Measurements from ENCODE around the gene NDUFC2. TPM values are rescaled to one million over a fixed set of nuclear protein-coding genes. Genes with fewer than 3 reads are reported as not detected.
"Not testable (repeated sequence)": the region's sequence is repeated elsewhere in the genome, so short reads cannot be mapped to it uniquely, and the experiment has no call there.

NDUFC2 gene
- total and polyA plus RNA-seq, 2 donors (not counting 3 experiments of a cell fraction or from before 2014, with no cell fraction given), result 226 to 318 TPM

DNA sequence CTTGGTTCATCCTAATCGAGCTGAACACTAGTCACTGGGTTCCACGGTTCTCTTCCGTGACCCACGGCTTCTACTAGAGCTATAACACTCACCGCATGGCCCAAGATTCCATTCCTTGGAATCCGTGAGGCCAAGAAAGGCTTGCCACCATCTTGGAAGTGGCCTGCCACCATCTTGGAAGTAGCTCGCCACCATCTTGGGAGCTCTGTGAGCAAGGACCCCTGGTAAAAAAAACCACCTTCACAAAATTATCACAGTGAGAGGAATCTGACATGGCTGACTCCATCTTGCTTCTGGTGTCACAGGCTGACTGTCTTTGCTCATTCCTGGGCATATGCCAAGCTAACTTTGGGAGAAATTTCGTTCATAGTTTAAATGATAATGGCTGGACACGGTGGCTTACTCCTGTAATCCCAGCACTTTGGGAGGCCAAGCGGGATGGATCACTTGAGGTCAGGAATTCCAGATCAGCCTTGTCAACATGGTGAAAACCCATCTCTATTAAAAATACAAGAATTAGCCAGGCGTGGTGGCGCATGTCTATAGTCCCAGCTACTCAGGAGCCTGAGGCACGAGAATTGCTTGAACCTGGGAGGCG is 37.7 kb downstream of the NDUFC2 start:
- POLR2A ChIA-PET, result no interaction called here
- DNase-seq (ENCODE audit: low read depth, low spot score) (no peak), FAIRE-seq (no peak)
- no TSS peak for BruUV-seq (replicated peaks)
- Histone ChIP-seq H3K4me3 (replicated peaks in 1 of 3; ENCODE audit: insufficient read depth in 1 of 3, low read depth in 1 of 3, low read length in 3 of 3) (no peak overlapping the region), H3K9me3 (replicated peaks; ENCODE audit: control insufficient read depth, insufficient read depth, low read length) (no peaks in the 10 kb centered on the region), H3K27me3 (ENCODE audit: control insufficient read depth in 2 of 2, insufficient read depth in 2 of 2, low read length in 2 of 2) (no peaks in the 10 kb centered on the region), H3K9ac (replicated peaks; ENCODE audit: extremely low read depth, insufficient read depth, low read length) (no peak overlapping the region), H3K79me2 (ENCODE audit: control insufficient read depth, insufficient read depth, low read length) (no peaks in the 10 kb centered on the region), H3K4me1 (ENCODE audit: control insufficient read depth, extremely low read depth, insufficient read depth, low read length) (peaks cover 26% of the 10 kb centered on the region), H3K27ac (ENCODE audit: insufficient read depth, low read depth, low read length) (no peak overlapping the region), H3K36me3 (ENCODE audit: control insufficient read depth in 2 of 2, extremely low read depth in 1 of 2, insufficient read depth in 2 of 2, low read length in 2 of 2) (no peaks in the 10 kb centered on the region), H4K20me1 (replicated peaks; ENCODE audit: control insufficient read depth, extremely low read depth, insufficient read depth, low read length) (no peaks in the 10 kb centered on the region), H3K9me1 (replicated peaks; ENCODE audit: control insufficient read depth, extremely low read depth, insufficient read depth, low read length) (no peaks in the 10 kb centered on the region), H2AFZ (ENCODE audit: low read depth, low read length) (no peak overlapping the region), H3K4me2 (ENCODE audit: insufficient read depth, low read length) (no peak overlapping the region)
- CTCF ChIA-PET, result interaction anchor here (4.9 kb wide), 1 partner anchor 10 kb away, joined by 34 read pairs; no protein-coding TSS in a partner anchor
- dilution Hi-C loops (cut with MboI; ENCODE audit: extremely low pct_ligation_motif_present, low sequenced_read_pairs) (no loop called here), intact Hi-C loops (cut with micrococcal nuclease) (no loop called here)
- TF ChIP-seq EZH2 (IDR thresholded peaks at IDR 0.05; ENCODE audit: borderline replicate concordance, low read depth, low read length, severe bottlenecking) (no peak), POLR2A (IDR thresholded peaks at IDR 0.05; ENCODE audit: low read depth, low read length) (no peak), GATA2 (IDR thresholded peaks at IDR 0.05; ENCODE audit: insufficient read depth, insufficient read length, low read depth, low read length) (no peak), FOS (IDR thresholded peaks at IDR 0.05; ENCODE audit: borderline replicate concordance, insufficient read depth, low read length) (no peak), POLR2AphosphoS5 (IDR thresholded peaks at IDR 0.05; ENCODE audit: insufficient read depth, low read depth, low read length) (no peak), MYC (IDR thresholded peaks at IDR 0.05; ENCODE audit: low read depth, low read length) (no peak), JUN (IDR thresholded peaks at IDR 0.05; ENCODE audit: borderline replicate concordance, insufficient read depth, insufficient read length, low read depth) (no peak)
- TF ChIP-seq, protein P1, sequence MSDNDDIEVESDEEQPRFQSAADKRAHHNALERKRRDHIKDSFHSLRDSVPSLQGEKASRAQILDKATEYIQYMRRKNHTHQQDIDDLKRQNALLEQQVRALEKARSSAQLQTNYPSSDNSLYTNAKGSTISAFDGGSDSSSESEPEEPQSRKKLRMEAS (IDR thresholded peaks at IDR 0.05; ENCODE audit: insufficient read depth, insufficient read length), result no peak
- TF ChIP-seq, protein P2, sequence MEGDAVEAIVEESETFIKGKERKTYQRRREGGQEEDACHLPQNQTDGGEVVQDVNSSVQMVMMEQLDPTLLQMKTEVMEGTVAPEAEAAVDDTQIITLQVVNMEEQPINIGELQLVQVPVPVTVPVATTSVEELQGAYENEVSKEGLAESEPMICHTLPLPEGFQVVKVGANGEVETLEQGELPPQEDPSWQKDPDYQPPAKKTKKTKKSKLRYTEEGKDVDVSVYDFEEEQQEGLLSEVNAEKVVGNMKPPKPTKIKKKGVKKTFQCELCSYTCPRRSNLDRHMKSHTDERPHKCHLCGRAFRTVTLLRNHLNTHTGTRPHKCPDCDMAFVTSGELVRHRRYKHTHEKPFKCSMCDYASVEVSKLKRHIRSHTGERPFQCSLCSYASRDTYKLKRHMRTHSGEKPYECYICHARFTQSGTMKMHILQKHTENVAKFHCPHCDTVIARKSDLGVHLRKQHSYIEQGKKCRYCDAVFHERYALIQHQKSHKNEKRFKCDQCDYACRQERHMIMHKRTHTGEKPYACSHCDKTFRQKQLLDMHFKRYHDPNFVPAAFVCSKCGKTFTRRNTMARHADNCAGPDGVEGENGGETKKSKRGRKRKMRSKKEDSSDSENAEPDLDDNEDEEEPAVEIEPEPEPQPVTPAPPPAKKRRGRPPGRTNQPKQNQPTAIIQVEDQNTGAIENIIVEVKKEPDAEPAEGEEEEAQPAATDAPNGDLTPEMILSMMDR (IDR thresholded peaks at IDR 0.05; ENCODE audit: extremely low read depth in 1 of 2, insufficient read depth in 1 of 2, low read depth in 1 of 2, low read length in 2 of 2), result no peak

DNA sequence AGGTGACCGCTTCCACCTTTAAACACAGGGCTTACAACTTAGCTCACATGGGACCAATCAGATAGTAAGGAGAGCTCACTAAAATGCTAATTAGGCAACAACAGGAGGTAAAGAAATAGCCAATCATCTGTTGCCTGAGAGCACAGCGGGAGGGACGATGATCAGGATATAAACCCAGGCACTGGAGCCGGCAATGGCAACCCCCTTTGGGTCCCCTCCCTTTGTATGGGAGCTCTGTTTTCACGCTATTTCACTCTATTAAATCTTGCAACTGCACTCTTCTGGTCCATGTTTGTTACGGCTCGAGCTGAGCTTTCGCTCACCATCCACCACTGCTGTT is 38.3 kb downstream of the NDUFC2 start:
- H3K9me3 ChIP-seq (replicated peaks; ENCODE audit: control insufficient read depth, insufficient read depth, low read length); DNase-seq (ENCODE audit: low read depth, low spot score); H4K20me1 ChIP-seq (replicated peaks; ENCODE audit: control insufficient read depth, extremely low read depth, insufficient read depth, low read length); H3K4me2 ChIP-seq (ENCODE audit: insufficient read depth, low read length); H3K27ac ChIP-seq (ENCODE audit: insufficient read depth, low read depth, low read length); H3K36me3 ChIP-seq (ENCODE audit: control insufficient read depth in 2 of 2, extremely low read depth in 1 of 2, insufficient read depth in 2 of 2, low read length in 2 of 2); BruUV-seq (replicated peaks); H2AFZ ChIP-seq (ENCODE audit: low read depth, low read length); H3K9ac ChIP-seq (replicated peaks; ENCODE audit: extremely low read depth, insufficient read depth, low read length); H3K9me1 ChIP-seq (replicated peaks; ENCODE audit: control insufficient read depth, extremely low read depth, insufficient read depth, low read length); H3K4me3 ChIP-seq (replicated peaks in 1 of 3; ENCODE audit: insufficient read depth in 1 of 3, low read depth in 1 of 3, low read length in 3 of 3); H3K27me3 ChIP-seq (ENCODE audit: control insufficient read depth in 2 of 2, insufficient read depth in 2 of 2, low read length in 2 of 2); FAIRE-seq; dilution Hi-C loops (cut with MboI; ENCODE audit: extremely low pct_ligation_motif_present, low sequenced_read_pairs); H3K79me2 ChIP-seq (ENCODE audit: control insufficient read depth, insufficient read depth, low read length); intact Hi-C loops (cut with micrococcal nuclease): not testable (repeated sequence)
- POLR2A ChIA-PET, result interaction anchor here (0.6 kb wide), 1 partner anchor 47 kb away, joined by 4 read pairs; the partner anchor contains the start of gene INTS4
- peaks cover 26% of the 10 kb centered on the region for H3K4me1 ChIP-seq (ENCODE audit: control insufficient read depth, extremely low read depth, insufficient read depth, low read length)
- CTCF ChIA-PET, result interaction anchor here (1.3 kb wide), 1 partner anchor 279 kb away, joined by 3 read pairs; no protein-coding TSS in a partner anchor

All from endothelial cell of umbilical vein (primary cell).